PC-3 (cell line): Measurements from ENCODE around the gene CHD6.

Source experiments
- CTCF ChIP-seq: fragments of 300-600 bp; sonication (generic); conservative IDR thresholded peaks from 2 replicates; pipeline ENCODE4 v1.5.1; 2017; ENCODE audit warnings: antibody characterized with exemption, low read depth, mild to moderate bottlenecking, low read length
- EZH2phosphoT487 ChIP-seq: fragments of 300-600 bp; sonication (generic); IDR thresholded peaks from 2 replicates; pipeline ENCODE4 v1.6.1; 2018; ENCODE audit warnings: mild to moderate bottlenecking, antibody characterized with exemption, low read length, borderline replicate concordance

GRCh38 chr20:41532935-41533334 lies 85.2 kb downstream of the CHD6 start:
- no peak for TF ChIP-seq CTCF
- TF ChIP-seq EZH2phosphoT487, result no peak
